HEK293 (cell line): ENCODE measurements around the gene TPSAB1.

Experiments used
- CTCF ChIA-PET: fragments of 350-600 bp; formaldehyde crosslinking; extraction: SDS; loops from one replicate; lab custom pipeline; 2021; ENCODE audit warnings: antibody characterized with exemption; lab: Yijun Ruan, JAX
- POLR2A ChIA-PET: fragments of 300-600 bp; formaldehyde crosslinking; extraction: SDS; loops from one replicate; lab custom pipeline; 2020; ENCODE audit warnings: antibody characterized with exemption, inconsistent platforms; lab: Yijun Ruan, JAX
- H3K27ac ChIP-seq: fragments of 200-500 bp; sonication (Bioruptor generic); 2 replicates; pipeline ENCODE4 v1.5.1; 2014; ENCODE audit warnings: low read depth, low read length, control low read depth, inconsistent platforms; ENCODE audit errors: extremely low read depth
- H3K36me3 ChIP-seq, 2 experiments: fragments of 200-500 bp in 1 of 2; sonication (Bioruptor generic) in 1 of 2; 1 replicate in 1 of 2; 2 replicates in 1 of 2; pipeline ENCODE4 v1.5.1; 2014 to 2017; ENCODE audit warnings: inconsistent platforms in 2 of 2, low read length in 2 of 2; ENCODE audit not compliant: control insufficient read depth in 2 of 2, insufficient read depth in 1 of 2
- H3K4me1 ChIP-seq: fragments of 200-500 bp; sonication (Bioruptor generic); 2 replicates; pipeline ENCODE4 v1.5.1; 2014; ENCODE audit warnings: mild to moderate bottlenecking, low read length, inconsistent platforms; ENCODE audit not compliant: control insufficient read depth, insufficient read depth
- H3K4me3 ChIP-seq: 2 replicates; pipeline ENCODE4 v1.5.1; 2011; ENCODE audit warnings: low read depth, mild to moderate bottlenecking, control low read depth, low read length, moderate library complexity
- H3K9me3 ChIP-seq: fragments of 200-500 bp; sonication (Bioruptor generic); 2 replicates; pipeline ENCODE4 v1.5.1; 2014; ENCODE audit warnings: low read depth, low read length, inconsistent platforms; ENCODE audit not compliant: control insufficient read depth, insufficient read depth
- GLIS2 ChIP-seq: fragments of 450-650 bp; formaldehyde crosslinking; IDR thresholded peaks from 2 replicates; pipeline ENCODE4 v1.5.1; 2016; ENCODE audit warnings: missing biosample characterization, missing genetic modification characterization
- KLF1 ChIP-seq: fragments of 450-650 bp; formaldehyde crosslinking; IDR thresholded peaks from 2 replicates; pipeline ENCODE4 v1.5.1; 2016; ENCODE audit warnings: missing biosample characterization, missing genetic modification characterization
- MEIS1 ChIP-seq: sonication (generic); formaldehyde crosslinking; IDR thresholded peaks from 2 replicates; pipeline ENCODE4 v1.8.1; 2022; ENCODE audit warnings: missing genetic modification reagents, mild to moderate bottlenecking, borderline replicate concordance
- ZNF138 ChIP-seq: fragments of 450-650 bp; formaldehyde crosslinking; IDR thresholded peaks from 2 replicates; pipeline ENCODE4 v1.5.1; 2016; ENCODE audit warnings: missing biosample characterization, missing genetic modification characterization, borderline replicate concordance
- ZNF239 ChIP-seq: fragments of 450-650 bp; formaldehyde crosslinking; IDR thresholded peaks from 2 replicates; pipeline ENCODE4 v1.5.1; 2016; ENCODE audit warnings: missing biosample characterization, missing genetic modification characterization
- ZNF37A ChIP-seq: fragments of 450-650 bp; IDR thresholded peaks from 2 replicates; pipeline ENCODE4 v1.5.1; 2018; ENCODE audit warnings: missing biosample characterization, missing genetic modification characterization
- ZNF501 ChIP-seq: fragments of 450-650 bp; formaldehyde crosslinking; IDR thresholded peaks from 2 replicates; pipeline ENCODE4 v1.5.1; 2016; ENCODE audit warnings: missing biosample characterization, missing genetic modification characterization
- ZNF626 ChIP-seq: fragments of 450-650 bp; sonication (Bioruptor Pico); formaldehyde crosslinking; IDR thresholded peaks from 2 replicates; pipeline ENCODE4 v1.5.1; 2018; ENCODE audit warnings: missing biosample characterization, missing genetic modification characterization, inconsistent platforms
- ZNF664 ChIP-seq: fragments of 450-650 bp; formaldehyde crosslinking; IDR thresholded peaks from 2 replicates; pipeline ENCODE4 v1.5.1; 2016; ENCODE audit warnings: missing biosample characterization, missing genetic modification characterization
- TF ChIP-seq, protein P1 (sequence below): fragments of 450-650 bp; formaldehyde crosslinking; IDR thresholded peaks from 2 replicates; pipeline ENCODE4 v1.5.1; 2016; ENCODE audit warnings: missing biosample characterization, missing genetic modification characterization
- TF ChIP-seq, protein P2 (sequence below): fragments of 450-650 bp; formaldehyde crosslinking; IDR thresholded peaks from 2 replicates; pipeline ENCODE4 v1.5.1; 2016; ENCODE audit warnings: missing biosample characterization, missing genetic modification characterization, low read depth
- TF ChIP-seq, protein P3 (sequence below): fragments of 450-650 bp; formaldehyde crosslinking; IDR thresholded peaks from 2 replicates; pipeline ENCODE4 v1.5.1; 2016; ENCODE audit warnings: missing biosample characterization, missing genetic modification characterization

TPSAB1 gene

DNA sequence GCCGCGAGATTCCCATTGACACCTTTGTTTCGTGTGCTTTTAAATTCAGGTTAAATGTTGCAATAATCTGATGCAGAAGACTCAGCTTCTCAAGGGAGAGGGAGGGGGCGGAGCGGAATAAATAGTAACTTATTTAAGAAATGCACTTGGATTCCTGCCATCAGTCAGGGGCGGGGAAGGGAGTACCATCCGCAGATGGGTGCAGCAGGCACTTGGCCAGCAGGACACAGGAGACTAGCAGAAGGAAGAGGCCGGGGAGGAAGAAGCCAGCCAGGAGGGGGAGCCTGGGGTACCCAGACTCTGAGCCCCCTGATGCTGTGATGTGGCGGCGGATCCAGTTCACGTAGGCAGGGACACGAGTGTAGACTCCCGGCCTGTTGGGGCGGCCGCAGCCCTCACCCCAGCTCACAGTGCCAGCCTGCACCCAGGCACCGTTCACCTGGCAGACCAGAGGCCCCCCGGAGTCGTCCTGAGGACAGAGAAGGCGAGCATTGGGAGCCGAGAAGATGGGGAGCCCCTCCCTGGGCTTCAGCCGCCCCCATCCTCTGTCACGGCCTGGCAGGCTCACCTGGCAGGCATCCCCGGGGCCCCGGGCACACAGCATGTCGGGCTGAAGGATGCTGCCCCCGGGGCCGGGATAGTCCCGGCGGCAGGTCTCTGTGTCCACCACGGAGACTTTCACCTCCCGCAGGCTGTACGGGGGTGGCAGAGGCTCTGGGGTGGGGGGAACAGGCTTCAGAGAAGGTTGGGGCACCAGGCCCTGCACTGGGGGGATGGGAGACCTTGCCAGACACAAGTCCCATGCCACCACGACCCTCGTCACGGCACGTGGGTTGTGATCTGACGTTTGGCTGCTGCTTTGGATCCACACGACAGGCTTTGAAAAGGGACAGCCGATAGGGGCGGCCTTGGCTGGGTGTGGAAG, 18.6 kb upstream of the TPSAB1 start:
- Histone ChIP-seq H3K36me3 (peaks cover 0 to 11% of the 10 kb centered on the region in 2 experiments; a peak in 1 of 3 replicates), H3K4me3 (no peak overlapping the region), H3K9me3 (no peaks in the 10 kb centered on the region), H3K27ac (no peak overlapping the region), H3K4me1 (no peaks in the 10 kb centered on the region)
- POLR2A ChIA-PET: no interaction called here
- CTCF ChIA-PET: no interaction called here
- no peak for TF ChIP-seq ZNF501
- TF ChIP-seq ZNF138 (tag by site-specific recombination): no peak
- no peak for TF ChIP-seq ZNF626 (tag by site-specific recombination)
- TF ChIP-seq, protein P1, sequence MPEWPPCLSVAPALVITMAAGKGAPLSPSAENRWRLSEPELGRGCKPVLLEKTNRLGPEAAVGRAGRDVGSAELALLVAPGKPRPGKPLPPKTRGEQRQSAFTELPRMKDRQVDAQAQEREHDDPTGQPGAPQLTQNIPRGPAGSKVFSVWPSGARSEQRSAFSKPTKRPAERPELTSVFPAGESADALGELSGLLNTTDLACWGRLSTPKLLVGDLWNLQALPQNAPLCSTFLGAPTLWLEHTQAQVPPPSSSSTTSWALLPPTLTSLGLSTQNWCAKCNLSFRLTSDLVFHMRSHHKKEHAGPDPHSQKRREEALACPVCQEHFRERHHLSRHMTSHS: no peak
- TF ChIP-seq KLF1 (tag by site-specific recombination): peak; percentile 94
- TF ChIP-seq ZNF239: no peak
- TF ChIP-seq MEIS1 (CRISPR knock-in tag): no peak
- TF ChIP-seq ZNF37A (tag by site-specific recombination): no peak
- TF ChIP-seq, protein P2, sequence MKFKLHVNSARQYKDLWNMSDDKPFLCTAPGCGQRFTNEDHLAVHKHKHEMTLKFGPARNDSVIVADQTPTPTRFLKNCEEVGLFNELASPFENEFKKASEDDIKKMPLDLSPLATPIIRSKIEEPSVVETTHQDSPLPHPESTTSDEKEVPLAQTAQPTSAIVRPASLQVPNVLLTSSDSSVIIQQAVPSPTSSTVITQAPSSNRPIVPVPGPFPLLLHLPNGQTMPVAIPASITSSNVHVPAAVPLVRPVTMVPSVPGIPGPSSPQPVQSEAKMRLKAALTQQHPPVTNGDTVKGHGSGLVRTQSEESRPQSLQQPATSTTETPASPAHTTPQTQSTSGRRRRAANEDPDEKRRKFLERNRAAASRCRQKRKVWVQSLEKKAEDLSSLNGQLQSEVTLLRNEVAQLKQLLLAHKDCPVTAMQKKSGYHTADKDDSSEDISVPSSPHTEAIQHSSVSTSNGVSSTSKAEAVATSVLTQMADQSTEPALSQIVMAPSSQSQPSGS: no peak
- TF ChIP-seq ZNF664 (tag by site-specific recombination): peak; percentile 90

DNA sequence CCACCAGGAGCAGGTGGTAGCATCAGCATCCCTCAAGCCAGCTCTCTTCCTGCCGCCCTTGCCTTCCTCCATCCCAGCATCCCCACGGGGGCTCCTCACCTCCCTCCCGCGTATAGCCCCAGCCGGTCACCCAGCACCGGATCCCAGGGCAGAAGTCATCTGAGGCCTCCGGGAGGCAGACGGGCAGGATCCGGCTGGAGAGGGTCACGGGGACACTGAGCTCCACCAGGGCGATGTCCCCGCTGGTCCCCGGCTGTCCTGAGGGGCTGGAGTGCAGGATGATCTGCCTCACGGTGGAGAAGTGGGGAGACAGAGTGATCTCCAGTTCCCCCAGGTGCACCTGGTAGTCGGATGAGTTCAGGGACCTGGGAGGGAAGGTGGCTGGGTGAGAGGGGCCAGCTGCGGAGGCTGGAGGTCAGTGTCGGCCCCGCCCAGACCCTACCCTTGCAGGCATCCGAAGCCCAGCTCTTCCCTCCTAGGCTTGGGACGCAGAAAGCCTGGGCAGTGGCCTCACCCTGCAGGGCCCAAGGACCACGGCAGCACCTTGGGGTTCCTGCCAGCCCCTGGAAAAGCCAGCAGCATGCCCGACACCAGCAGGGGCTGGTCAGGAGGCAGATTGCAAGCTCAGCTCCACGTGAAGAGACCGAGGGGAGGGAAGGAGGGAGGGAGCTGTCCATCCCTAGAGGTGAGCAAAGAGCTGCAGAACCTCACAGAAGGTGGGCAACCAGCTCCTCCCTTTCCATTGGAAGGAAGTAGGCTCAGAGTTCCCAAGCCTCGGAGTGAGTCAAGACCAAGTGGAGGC, 17.8 kb upstream of the TPSAB1 start:
- TF ChIP-seq, protein P3, sequence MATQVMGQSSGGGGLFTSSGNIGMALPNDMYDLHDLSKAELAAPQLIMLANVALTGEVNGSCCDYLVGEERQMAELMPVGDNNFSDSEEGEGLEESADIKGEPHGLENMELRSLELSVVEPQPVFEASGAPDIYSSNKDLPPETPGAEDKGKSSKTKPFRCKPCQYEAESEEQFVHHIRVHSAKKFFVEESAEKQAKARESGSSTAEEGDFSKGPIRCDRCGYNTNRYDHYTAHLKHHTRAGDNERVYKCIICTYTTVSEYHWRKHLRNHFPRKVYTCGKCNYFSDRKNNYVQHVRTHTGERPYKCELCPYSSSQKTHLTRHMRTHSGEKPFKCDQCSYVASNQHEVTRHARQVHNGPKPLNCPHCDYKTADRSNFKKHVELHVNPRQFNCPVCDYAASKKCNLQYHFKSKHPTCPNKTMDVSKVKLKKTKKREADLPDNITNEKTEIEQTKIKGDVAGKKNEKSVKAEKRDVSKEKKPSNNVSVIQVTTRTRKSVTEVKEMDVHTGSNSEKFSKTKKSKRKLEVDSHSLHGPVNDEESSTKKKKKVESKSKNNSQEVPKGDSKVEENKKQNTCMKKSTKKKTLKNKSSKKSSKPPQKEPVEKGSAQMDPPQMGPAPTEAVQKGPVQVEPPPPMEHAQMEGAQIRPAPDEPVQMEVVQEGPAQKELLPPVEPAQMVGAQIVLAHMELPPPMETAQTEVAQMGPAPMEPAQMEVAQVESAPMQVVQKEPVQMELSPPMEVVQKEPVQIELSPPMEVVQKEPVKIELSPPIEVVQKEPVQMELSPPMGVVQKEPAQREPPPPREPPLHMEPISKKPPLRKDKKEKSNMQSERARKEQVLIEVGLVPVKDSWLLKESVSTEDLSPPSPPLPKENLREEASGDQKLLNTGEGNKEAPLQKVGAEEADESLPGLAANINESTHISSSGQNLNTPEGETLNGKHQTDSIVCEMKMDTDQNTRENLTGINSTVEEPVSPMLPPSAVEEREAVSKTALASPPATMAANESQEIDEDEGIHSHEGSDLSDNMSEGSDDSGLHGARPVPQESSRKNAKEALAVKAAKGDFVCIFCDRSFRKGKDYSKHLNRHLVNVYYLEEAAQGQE (tag by site-specific recombination): peak; percentile 85
- TF ChIP-seq GLIS2 (tag by site-specific recombination): no peak
- no peak overlapping the region for H3K4me3 ChIP-seq
- H3K9me3 ChIP-seq: no peaks in the 10 kb centered on the region
- H3K36me3 ChIP-seq: peaks cover 0 to 4% of the 10 kb centered on the region in 2 experiments; a peak in 1 of 3 replicates
- no peaks in the 10 kb centered on the region for H3K4me1 ChIP-seq
- ChIA-PET POLR2A (no interaction called here), CTCF (interaction anchor here (0.6 kb wide), 1 partner anchor 221 kb away, joined by 4 read pairs; no protein-coding TSS in a partner anchor)
- no peak overlapping the region for H3K27ac ChIP-seq
